Skeletal muscle tissue (tissue), 4 donors: Measurements from ENCODE around the gene CASR. TPM values are rescaled to one million over a fixed set of nuclear protein-coding genes. Genes with fewer than 3 reads are reported as not detected.
"Not testable (repeated sequence)": the region's sequence is repeated elsewhere in the genome, so short reads cannot be mapped to it uniquely, and the experiment has no call there.

Source experiments
- H3K27ac ChIP-seq: one replicate; pipeline ENCODE4 v1.7.0; 2013; ENCODE audit warnings: mild to moderate bottlenecking, low read depth, low read length, inconsistent platforms
- H3K27me3 ChIP-seq, 3 donors: one replicate each; pipeline ENCODE4 v1.7.0; 2013; ENCODE audit warnings: low read length in 3 of 3; ENCODE audit not compliant: control insufficient read depth in 3 of 3, insufficient read depth in 3 of 3
- H3K36me3 ChIP-seq, 3 donors: one replicate each; pipeline ENCODE4 v1.7.0; 2013; ENCODE audit warnings: low read length in 3 of 3; ENCODE audit not compliant: control insufficient read depth in 3 of 3, insufficient read depth in 3 of 3
- H3K4me1 ChIP-seq, 3 donors: one replicate each; pipeline ENCODE4 v1.7.0; 2013; ENCODE audit warnings: low read length in 3 of 3, mild to moderate bottlenecking in 3 of 3; ENCODE audit not compliant: control insufficient read depth in 3 of 3, insufficient read depth in 3 of 3
- H3K4me3 ChIP-seq, 3 donors: one replicate each; pipeline ENCODE4 v1.7.0; 2013; ENCODE audit warnings: low read length in 3 of 3
- H3K9ac ChIP-seq, 3 donors: one replicate each; pipeline ENCODE4 v1.7.0; 2013; ENCODE audit warnings: low read length in 3 of 3, mild to moderate bottlenecking in 3 of 3, moderate library complexity in 2 of 3, low read depth in 1 of 3
- H3K9me3 ChIP-seq, 3 donors: one replicate each; pipeline ENCODE4 v1.7.0; 2013; ENCODE audit warnings: low read length in 3 of 3; ENCODE audit not compliant: control insufficient read depth in 3 of 3
- total RNA-seq: library from RNA; depleted of rRNA; stranded (reverse); fragments of >200 nt; gene quantifications from one replicate; pipeline ENCODE4 v1.2.3, GENCODE V29; 2014
- donor health status: Osteomylitis.

CASR gene
- total RNA-seq, 1 donor from 2014 or later, result not detected

DNA sequence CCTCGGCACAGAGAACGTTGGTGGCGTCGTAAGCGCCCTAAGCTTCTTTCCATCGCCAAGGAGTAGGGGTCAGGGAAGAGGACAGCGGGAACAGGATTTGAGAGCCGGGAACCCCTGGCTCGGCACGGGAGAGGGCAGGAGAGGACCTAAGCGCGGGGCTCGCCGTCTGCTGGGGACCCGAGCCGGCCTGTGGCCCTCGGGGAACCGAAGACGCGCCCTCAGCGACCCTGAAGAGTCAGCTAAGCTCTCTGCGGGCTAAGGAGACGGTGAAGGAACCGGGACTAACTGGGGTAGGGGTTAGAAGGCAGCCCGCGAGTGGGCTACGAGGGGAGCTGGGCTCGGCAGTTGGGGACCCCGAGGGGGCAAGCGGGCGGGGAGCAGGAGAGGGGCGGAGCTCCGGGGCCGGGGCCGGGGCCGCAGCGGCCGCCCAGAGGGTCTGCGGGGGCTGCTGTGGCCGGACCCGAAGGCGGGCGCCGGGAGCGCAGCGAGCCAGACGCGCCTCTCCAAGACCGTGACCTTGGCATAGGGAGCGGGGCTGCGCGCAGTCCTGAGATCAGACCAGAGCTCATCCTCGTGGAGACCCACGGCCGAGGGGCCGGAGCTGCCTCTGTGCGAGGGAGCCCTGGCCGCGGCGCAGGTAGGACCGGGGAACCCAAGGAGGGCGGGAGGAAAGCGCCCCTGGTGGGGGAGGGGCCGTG, 574 bp downstream of the CASR start:
- H3K27me3 ChIP-seq, result peaks cover 12 to 29% (median 17%) of the 10 kb centered on the region in 3 donors
- no peaks in the 10 kb centered on the region for H3K36me3 ChIP-seq
- H3K9ac ChIP-seq, result no peak overlapping the region
- H3K4me3 ChIP-seq, result no peak overlapping the region
- peaks cover 0 to 4% (median 0%) of the 10 kb centered on the region in 3 donors for H3K4me1 ChIP-seq
- H3K27ac ChIP-seq, result no peak overlapping the region
- H3K9me3 ChIP-seq, result no peaks in the 10 kb centered on the region

- H3K36me3 ChIP-seq, result no peaks in the 10 kb centered on the region
- no peak overlapping the region for H3K9ac ChIP-seq
- H3K4me1 ChIP-seq, result peaks cover 0 to 4% (median 0%) of the 10 kb centered on the region in 3 donors
- no peaks in the 10 kb centered on the region for H3K9me3 ChIP-seq
- H3K27ac ChIP-seq, result no peak overlapping the region
- peaks cover 12 to 29% (median 17%) of the 10 kb centered on the region in 3 donors for H3K27me3 ChIP-seq
- no peak overlapping the region for H3K4me3 ChIP-seq
Observed at GRCh38 chr3:122184591-122184929, 1.1 kb downstream of the CASR start.

DNA sequence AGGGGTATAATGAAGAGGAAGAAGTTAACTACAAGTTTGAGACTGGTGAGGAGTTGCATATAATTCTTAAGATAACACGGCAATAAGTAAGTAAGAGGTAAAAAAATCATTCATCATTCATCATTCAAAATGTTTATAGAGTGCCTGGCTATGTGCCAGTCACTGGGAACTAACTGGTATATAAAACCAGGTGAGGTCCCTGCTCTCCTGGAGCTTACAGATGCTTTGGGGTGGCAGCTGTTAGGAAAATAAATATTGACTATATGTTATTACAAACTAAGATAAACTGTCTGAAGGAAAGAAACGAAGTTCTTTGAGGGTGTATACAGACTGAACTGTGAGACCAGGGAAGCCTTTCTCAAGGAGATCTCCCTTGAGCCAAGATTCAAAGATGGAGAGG, 2.9 kb downstream of the CASR start:
- H3K4me3 ChIP-seq, result no peak overlapping the region
- H3K36me3 ChIP-seq, result no peaks in the 10 kb centered on the region
- no peak overlapping the region for H3K9ac ChIP-seq
- no peaks in the 10 kb centered on the region for H3K9me3 ChIP-seq
- peaks cover 12 to 32% (median 17%) of the 10 kb centered on the region in 3 donors for H3K27me3 ChIP-seq
- no peak overlapping the region for H3K27ac ChIP-seq
- peaks cover 0 to 4% (median 0%) of the 10 kb centered on the region in 3 donors for H3K4me1 ChIP-seq

GRCh38 chr3:122188737-122189136, 5.3 kb downstream of the CASR start:
- Histone ChIP-seq H3K4me3 (no peak overlapping the region), H3K27ac (no peak overlapping the region), H3K27me3 (peaks cover 8 to 25% (median 9%) of the 10 kb centered on the region in 3 donors), H3K9ac (no peak overlapping the region), H3K9me3 (no peaks in the 10 kb centered on the region), H3K36me3 (no peaks in the 10 kb centered on the region), H3K4me1 (peaks cover 0 to 3% (median 0%) of the 10 kb centered on the region in 3 donors)

DNA sequence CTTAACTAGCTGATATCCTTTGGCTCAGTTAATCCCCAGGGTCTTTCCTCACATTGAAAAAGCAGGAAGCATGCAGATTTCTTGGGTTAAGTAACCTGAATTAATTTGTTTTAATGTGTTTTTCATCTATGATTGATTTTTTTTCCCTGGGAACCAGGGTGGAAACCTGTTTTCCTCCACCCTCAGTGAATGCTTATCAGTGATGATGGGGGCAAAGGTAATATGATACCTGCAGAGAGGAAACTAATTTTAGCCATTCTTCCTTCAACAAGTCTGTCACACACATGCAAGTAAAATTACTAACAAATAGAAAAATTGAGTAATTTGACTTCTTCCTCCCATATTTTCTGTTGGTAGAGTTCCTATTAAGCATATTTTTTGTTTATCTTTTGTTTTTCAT, 5.9 kb downstream of the CASR start:
- Histone ChIP-seq H3K36me3 (no peaks in the 10 kb centered on the region), H3K9me3 (no peaks in the 10 kb centered on the region), H3K4me3 (no peak overlapping the region), H3K27ac (no peak overlapping the region), H3K4me1 (no peaks in the 10 kb centered on the region), H3K9ac (no peak overlapping the region), H3K27me3 (peaks cover 5 to 19% (median 7%) of the 10 kb centered on the region in 3 donors)

GRCh38 chr3:122190525-122190924, 7.1 kb downstream of the CASR start:
- H3K9ac ChIP-seq, result no peak overlapping the region
- no peak overlapping the region for H3K27ac ChIP-seq
- no peaks in the 10 kb centered on the region for H3K4me1 ChIP-seq
- H3K4me3 ChIP-seq, result no peak overlapping the region
- peaks cover 0 to 16% (median 3%) of the 10 kb centered on the region in 3 donors for H3K27me3 ChIP-seq
- no peaks in the 10 kb centered on the region for H3K36me3 ChIP-seq
- H3K9me3 ChIP-seq, result no peaks in the 10 kb centered on the region

GRCh38 chr3:122198966-122199365, 15.5 kb downstream of the CASR start:
- Histone ChIP-seq H3K27me3 (no peaks in the 10 kb centered on the region), H3K36me3 (no peaks in the 10 kb centered on the region), H3K9me3 (peaks cover 0 to 2% (median 0%) of the 10 kb centered on the region in 3 donors), H3K9ac (no peak overlapping the region), H3K27ac (no peak overlapping the region), H3K4me3 (no peak overlapping the region), H3K4me1 (no peaks in the 10 kb centered on the region)

GRCh38 chr3:122199552-122199951, 16.1 kb downstream of the CASR start:
- Histone ChIP-seq H3K27me3 (no peaks in the 10 kb centered on the region), H3K4me3 (no peak overlapping the region), H3K9ac (no peak overlapping the region), H3K4me1 (no peaks in the 10 kb centered on the region), H3K9me3 (peaks cover 0 to 2% (median 0%) of the 10 kb centered on the region in 3 donors), H3K36me3 (no peaks in the 10 kb centered on the region), H3K27ac (no peak overlapping the region)

DNA sequence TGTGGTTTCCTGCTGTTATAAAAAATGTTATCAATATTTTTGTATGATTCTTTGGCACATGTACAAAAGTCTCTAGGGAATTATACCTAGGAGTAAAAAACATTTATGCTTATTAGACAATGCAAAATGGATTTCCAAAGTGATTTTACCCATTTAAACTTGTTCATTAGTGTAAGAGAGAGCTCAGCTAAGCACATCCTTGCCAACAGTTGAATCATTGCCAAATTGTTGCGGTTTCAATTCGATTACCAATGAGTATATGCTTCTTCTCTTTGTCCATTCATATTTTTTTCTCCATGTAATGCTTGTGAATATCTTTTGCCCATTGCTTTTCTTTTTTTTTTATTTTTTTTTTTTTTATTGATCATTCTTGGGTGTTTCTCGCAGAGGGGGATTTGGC, 17.2 kb downstream of the CASR start:
- Histone ChIP-seq H3K27ac (no peak overlapping the region), H3K9ac (no peak overlapping the region)

DNA sequence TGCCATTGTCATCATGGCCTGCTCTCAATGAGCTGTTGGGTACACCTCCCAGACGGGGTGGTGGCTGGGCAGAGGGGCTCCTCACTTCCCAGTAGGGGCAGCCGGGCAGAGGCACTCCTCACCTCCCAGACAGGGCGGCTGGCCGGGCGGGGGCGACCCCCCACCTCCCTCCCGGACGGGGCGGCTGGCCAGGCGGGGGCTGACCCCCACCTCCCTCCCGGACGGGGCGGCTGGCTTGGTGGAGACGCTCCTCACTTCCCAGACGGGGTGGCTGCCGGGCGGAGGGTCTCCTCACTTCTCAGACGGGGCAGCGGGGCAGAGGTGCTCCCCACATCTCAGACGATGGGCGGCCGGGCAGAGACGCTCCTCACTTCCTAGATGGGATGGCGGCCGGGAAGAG, 18.0 kb downstream of the CASR start:
- not testable (repeated sequence) for H3K27me3 ChIP-seq, H3K36me3 ChIP-seq, H3K4me1 ChIP-seq, H3K4me3 ChIP-seq, H3K9ac ChIP-seq, H3K9me3 ChIP-seq, H3K27ac ChIP-seq

More for the DNA sequence above, 17.2 kb downstream of the CASR start:
- no peaks in the 10 kb centered on the region for H3K27me3 ChIP-seq
- no peaks in the 10 kb centered on the region for H3K4me1 ChIP-seq
- H3K9me3 ChIP-seq, result peaks cover 0 to 2% (median 0%) of the 10 kb centered on the region in 3 donors
- no peaks in the 10 kb centered on the region for H3K36me3 ChIP-seq
- H3K4me3 ChIP-seq, result no peak overlapping the region
